ENCODE data around the gene EFTUD2.
A peak's percentile ranks its signal among the peaks of the same experiment; 100 is the strongest.

EFTUD2 gene

GRCh38 chr17:44907729-44908470 is 8.7 kb upstream of the EFTUD2 start:
- whole genome bisulfite sequencing (ENCODE audit: extremely low coverage, insufficient coverage, low lambda C conversion rate) = no CpG with 5 or more reads among the region's 11 CpGs

GRCh38 chr17:44906763-44907728 is 7.8 kb upstream of the EFTUD2 start:
- peak overlapping the region; percentile 20 for H3K23ac ChIP-seq (ENCODE audit: low read length)
- no peak overlapping the region for H2BK5ac ChIP-seq (ENCODE audit: low read length)
- no CpG with 5 or more reads among the region's 18 CpGs for WGBS (ENCODE audit: extremely low coverage, insufficient coverage, low lambda C conversion rate)
- no peaks in the 10 kb centered on the region for H3K79me1 ChIP-seq (ENCODE audit: low read length)
- no peak overlapping the region for H2AK5ac ChIP-seq (ENCODE audit: low read length)
- H3K36me3 ChIP-seq (ENCODE audit: control insufficient read depth, insufficient read depth, low read length) = no peaks in the 10 kb centered on the region
- H3K27ac ChIP-seq (ENCODE audit: low read depth, low read length) = no peak overlapping the region
- no peak overlapping the region for H3K18ac ChIP-seq (ENCODE audit: low read length)
- H4K8ac ChIP-seq (ENCODE audit: low read depth, low read length) = no peak overlapping the region
- no peak overlapping the region for H4K5ac ChIP-seq (ENCODE audit: low read length)
- no peak for DNase-seq
- no peak overlapping the region for H3K4me2 ChIP-seq (ENCODE audit: low read length)
- H3K27me3 ChIP-seq (ENCODE audit: insufficient read depth, low read length, poor library complexity) = no peaks in the 10 kb centered on the region
- no peaks in the 10 kb centered on the region for H3K4me1 ChIP-seq (ENCODE audit: control insufficient read depth, low read depth, low read length)
- H3K9ac ChIP-seq (ENCODE audit: low read length) = no peak overlapping the region
- no peak overlapping the region for H3K4ac ChIP-seq (ENCODE audit: low read depth, low read length)
- no peak overlapping the region for H2BK15ac ChIP-seq (replicated peaks; ENCODE audit: low read depth)
- no peak overlapping the region for H3K4me3 ChIP-seq (ENCODE audit: low read length)
- H2BK120ac ChIP-seq (ENCODE audit: low read depth, low read length) = no peak overlapping the region
- H3K79me2 ChIP-seq (ENCODE audit: control insufficient read depth, insufficient read depth, low read length) = no peaks in the 10 kb centered on the region
- no peak overlapping the region for H3K56ac ChIP-seq (ENCODE audit: low read length)

More at GRCh38 chr17:44907729-44908470, 8.7 kb upstream of the EFTUD2 start:
- H3K36me3 ChIP-seq (ENCODE audit: control insufficient read depth, insufficient read depth, low read length) = no peaks in the 10 kb centered on the region
- H2AK5ac ChIP-seq (ENCODE audit: low read length) = no peak overlapping the region
- no peaks in the 10 kb centered on the region for H3K4me1 ChIP-seq (ENCODE audit: control insufficient read depth, low read depth, low read length)
- H3K9ac ChIP-seq (ENCODE audit: low read length) = no peak overlapping the region
- H3K79me2 ChIP-seq (ENCODE audit: control insufficient read depth, insufficient read depth, low read length) = no peaks in the 10 kb centered on the region
- H3K23ac ChIP-seq (ENCODE audit: low read length) = no peak overlapping the region
- no peak overlapping the region for H3K4me2 ChIP-seq (ENCODE audit: low read length)
- no peak overlapping the region for H3K4me3 ChIP-seq (ENCODE audit: low read length)
- H2BK15ac ChIP-seq (replicated peaks; ENCODE audit: low read depth) = no peak overlapping the region
- no peak overlapping the region for H4K5ac ChIP-seq (ENCODE audit: low read length)
- H3K79me1 ChIP-seq (ENCODE audit: low read length) = no peaks in the 10 kb centered on the region
- no peak overlapping the region for H3K27ac ChIP-seq (ENCODE audit: low read depth, low read length)
- H4K8ac ChIP-seq (ENCODE audit: low read depth, low read length) = no peak overlapping the region
- H2BK5ac ChIP-seq (ENCODE audit: low read length) = no peak overlapping the region
- H3K4ac ChIP-seq (ENCODE audit: low read depth, low read length) = no peak overlapping the region
- no peak for DNase-seq
- no peak overlapping the region for H2BK120ac ChIP-seq (ENCODE audit: low read depth, low read length)
- H3K56ac ChIP-seq (ENCODE audit: low read length) = no peak overlapping the region
- no peaks in the 10 kb centered on the region for H3K27me3 ChIP-seq (ENCODE audit: insufficient read depth, low read length, poor library complexity)
- H3K18ac ChIP-seq (ENCODE audit: low read length) = no peak overlapping the region

GRCh38 chr17:44906010-44906646 is 6.9 kb upstream of the EFTUD2 start:
- no CpG with 5 or more reads among the region's 10 CpGs for WGBS (ENCODE audit: extremely low coverage, insufficient coverage, low lambda C conversion rate)
- Histone ChIP-seq H3K27ac (ENCODE audit: low read depth, low read length) (no peak overlapping the region), H2AK5ac (ENCODE audit: low read length) (no peak overlapping the region), H3K79me1 (ENCODE audit: low read length) (no peaks in the 10 kb centered on the region), H3K79me2 (ENCODE audit: control insufficient read depth, insufficient read depth, low read length) (no peaks in the 10 kb centered on the region), H3K27me3 (ENCODE audit: insufficient read depth, low read length, poor library complexity) (no peaks in the 10 kb centered on the region), H2BK5ac (ENCODE audit: low read length) (no peak overlapping the region), H3K4me1 (ENCODE audit: control insufficient read depth, low read depth, low read length) (no peaks in the 10 kb centered on the region), H3K4me3 (ENCODE audit: low read length) (no peak overlapping the region), H3K56ac (ENCODE audit: low read length) (peak overlapping the region; percentile 20), H4K8ac (ENCODE audit: low read depth, low read length) (no peak overlapping the region), H3K4me2 (ENCODE audit: low read length) (no peak overlapping the region), H2BK120ac (ENCODE audit: low read depth, low read length) (no peak overlapping the region), H2BK15ac (replicated peaks; ENCODE audit: low read depth) (no peak overlapping the region), H3K23ac (ENCODE audit: low read length) (peak overlapping the region; percentile 20), H3K4ac (ENCODE audit: low read depth, low read length) (no peak overlapping the region), H4K5ac (ENCODE audit: low read length) (no peak overlapping the region), H3K18ac (ENCODE audit: low read length) (no peak overlapping the region), H3K9ac (ENCODE audit: low read length) (no peak overlapping the region), H3K36me3 (ENCODE audit: control insufficient read depth, insufficient read depth, low read length) (no peaks in the 10 kb centered on the region)
- peak; percentile 75 for DNase-seq

GRCh38 chr17:44905006-44906000 is 6.1 kb upstream of the EFTUD2 start:
- Histone ChIP-seq H3K23ac (ENCODE audit: low read length) (no peak overlapping the region), H3K4ac (ENCODE audit: low read depth, low read length) (no peak overlapping the region), H3K18ac (ENCODE audit: low read length) (no peak overlapping the region), H3K79me1 (ENCODE audit: low read length) (no peaks in the 10 kb centered on the region), H3K27ac (ENCODE audit: low read depth, low read length) (no peak overlapping the region), H2BK120ac (ENCODE audit: low read depth, low read length) (no peak overlapping the region), H3K36me3 (ENCODE audit: control insufficient read depth, insufficient read depth, low read length) (no peaks in the 10 kb centered on the region), H3K9ac (ENCODE audit: low read length) (no peak overlapping the region), H3K4me1 (ENCODE audit: control insufficient read depth, low read depth, low read length) (no peaks in the 10 kb centered on the region), H4K5ac (ENCODE audit: low read length) (no peak overlapping the region), H3K79me2 (ENCODE audit: control insufficient read depth, insufficient read depth, low read length) (no peaks in the 10 kb centered on the region), H2BK5ac (ENCODE audit: low read length) (no peak overlapping the region), H2BK15ac (replicated peaks; ENCODE audit: low read depth) (no peak overlapping the region), H3K56ac (ENCODE audit: low read length) (peak overlapping the region; percentile 20), H3K27me3 (ENCODE audit: insufficient read depth, low read length, poor library complexity) (no peaks in the 10 kb centered on the region), H3K4me3 (ENCODE audit: low read length) (no peak overlapping the region), H4K8ac (ENCODE audit: low read depth, low read length) (no peak overlapping the region), H3K4me2 (ENCODE audit: low read length) (no peak overlapping the region), H2AK5ac (ENCODE audit: low read length) (no peak overlapping the region)
- no CpG with 5 or more reads among the region's 9 CpGs for WGBS (ENCODE audit: extremely low coverage, insufficient coverage, low lambda C conversion rate)
- DNase-seq = no peak
